Measurements from ENCODE around the gene SON. TPM values are rescaled to one million over a fixed set of nuclear protein-coding genes. Genes with fewer than 3 reads are reported as not detected.
A peak's percentile ranks its signal among the peaks of the same experiment; 100 is the strongest.
"Not testable (repeated sequence)": the region's sequence is repeated elsewhere in the genome, so short reads cannot be mapped to it uniquely, and the experiment has no call there.

Gene SON
- polyA plus RNA-seq, 4 donors: 307 to 371 (median 351) TPM

DNA sequence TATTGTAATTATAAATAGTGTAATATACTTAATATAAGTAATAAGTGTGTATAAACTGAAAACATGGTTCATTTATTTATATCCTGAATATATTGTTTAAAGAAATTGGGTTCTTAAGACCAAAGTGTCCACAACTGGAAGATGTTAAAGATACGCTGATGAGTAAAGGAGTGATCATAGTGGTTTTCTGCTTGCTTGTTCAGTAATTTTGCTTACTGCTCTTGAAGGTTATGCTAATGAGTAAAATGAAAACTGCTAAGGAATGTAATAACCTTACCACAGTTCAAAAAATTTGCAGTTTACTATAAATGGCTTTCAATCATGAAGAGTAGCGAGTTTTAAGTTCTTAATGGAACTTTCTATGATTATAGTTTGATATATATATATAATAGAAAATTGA is 23.7 kb downstream of the SON start:
- no peak for DNase-seq (ENCODE audit: low read depth in 4 of 4, low spot score in 3 of 4)

DNA sequence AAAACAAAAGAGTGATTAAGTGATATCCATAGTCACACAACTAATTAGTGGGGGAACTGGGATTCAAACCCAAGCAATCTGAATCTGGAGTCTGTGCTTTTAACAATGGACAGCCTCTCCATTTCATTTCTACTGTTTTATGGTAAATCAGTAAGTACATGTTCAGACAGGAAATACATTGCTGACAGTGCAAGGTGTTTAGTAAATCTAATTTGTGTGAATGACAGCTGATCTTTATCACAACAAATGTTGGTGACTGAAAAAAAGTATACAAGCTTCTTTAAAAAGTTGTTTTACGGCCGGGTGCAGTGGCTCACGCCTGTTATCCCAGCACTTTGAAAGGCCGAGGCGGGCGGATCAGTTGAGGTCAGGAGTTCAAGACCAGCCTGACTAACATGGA is 25.1 kb downstream of the SON start:
- DNase-seq (ENCODE audit: low read depth in 4 of 4, low spot score in 3 of 4): no peak

DNA sequence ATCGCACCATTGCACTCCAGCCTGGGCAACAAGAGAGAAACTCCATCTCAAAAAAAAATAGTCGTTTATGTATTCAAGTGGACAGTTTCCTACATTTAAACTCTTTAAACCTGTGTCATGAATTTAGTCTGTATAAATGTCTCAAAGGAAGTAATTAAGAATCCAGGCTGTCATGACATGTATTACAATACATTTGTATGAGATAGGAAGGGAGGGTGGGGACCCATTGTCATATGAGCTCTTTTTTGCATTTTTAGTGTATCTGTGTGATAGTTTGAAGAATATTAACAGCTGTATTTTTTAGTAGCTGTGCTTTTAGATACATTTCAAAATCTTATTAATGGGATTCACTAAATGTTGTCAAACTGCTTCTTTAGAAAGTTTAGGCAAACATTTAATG is 25.6 kb downstream of the SON start:
- DNase-seq (ENCODE audit: low read depth in 4 of 4, low spot score in 3 of 4): no peak

DNA sequence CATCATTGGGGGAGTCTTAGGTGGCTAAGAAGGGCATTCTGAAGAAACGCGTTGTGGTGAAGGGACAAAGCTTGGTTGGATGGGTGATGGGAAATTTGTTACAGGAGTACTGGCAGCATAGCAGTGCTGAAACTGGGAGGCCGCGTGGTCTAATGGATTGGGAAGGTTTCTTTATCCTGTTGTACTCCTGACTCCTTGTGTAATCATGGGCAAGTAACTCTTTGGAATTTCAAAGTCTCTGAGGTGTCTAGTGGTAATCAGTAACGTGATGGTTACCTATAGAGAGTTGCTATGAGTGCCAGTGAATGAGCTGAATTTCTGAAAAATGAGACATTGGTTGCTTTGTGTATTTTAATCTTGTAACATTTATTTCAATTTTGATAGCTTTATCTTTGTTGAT is 27.2 kb downstream of the SON start:
- no peak for DNase-seq (ENCODE audit: low read depth in 4 of 4, low spot score in 3 of 4)

DNA sequence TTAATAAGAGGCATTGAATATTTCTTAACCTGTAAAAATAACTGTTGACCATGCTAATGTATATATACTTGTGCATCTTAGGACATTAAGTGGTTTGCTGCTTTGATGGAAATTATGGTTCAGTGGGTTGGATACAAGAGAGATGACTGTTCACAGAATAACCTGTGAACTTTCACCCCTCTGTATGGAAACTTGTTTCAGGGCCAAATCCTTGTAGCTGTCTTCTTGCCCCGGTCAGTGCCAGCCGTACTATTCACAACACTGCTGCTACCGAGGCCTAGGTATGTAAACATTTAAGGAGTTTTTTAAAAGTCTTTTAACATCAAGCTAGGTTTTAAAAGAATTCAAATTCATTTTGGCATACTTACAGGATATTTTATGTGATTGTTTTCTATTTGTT is 29.5 kb downstream of the SON start:
- DNase-seq (ENCODE audit: low read depth in 4 of 4, low spot score in 3 of 4): no peak

DNA sequence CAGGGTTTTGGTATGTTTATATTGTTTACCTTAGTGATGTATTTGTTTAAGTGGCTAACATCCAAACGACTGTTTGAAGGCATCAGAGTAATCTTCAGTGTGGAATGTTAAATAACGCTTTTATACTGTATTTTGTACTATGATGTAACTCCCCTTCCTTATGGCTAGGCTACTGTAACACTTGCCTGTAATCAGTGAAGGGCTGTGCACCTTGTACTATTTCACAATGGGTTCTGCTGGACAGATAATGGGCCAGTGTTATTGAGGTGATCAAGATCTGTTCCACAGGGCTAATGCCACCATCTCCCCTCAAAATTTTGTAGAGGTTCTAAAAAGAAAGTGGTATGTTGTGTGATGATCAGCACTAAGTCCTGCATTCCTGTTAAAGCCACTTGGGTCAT is 33.9 kb downstream of the SON start:
- DNase-seq (ENCODE audit: low read depth in 4 of 4, low spot score in 3 of 4): not testable (repeated sequence)

DNA sequence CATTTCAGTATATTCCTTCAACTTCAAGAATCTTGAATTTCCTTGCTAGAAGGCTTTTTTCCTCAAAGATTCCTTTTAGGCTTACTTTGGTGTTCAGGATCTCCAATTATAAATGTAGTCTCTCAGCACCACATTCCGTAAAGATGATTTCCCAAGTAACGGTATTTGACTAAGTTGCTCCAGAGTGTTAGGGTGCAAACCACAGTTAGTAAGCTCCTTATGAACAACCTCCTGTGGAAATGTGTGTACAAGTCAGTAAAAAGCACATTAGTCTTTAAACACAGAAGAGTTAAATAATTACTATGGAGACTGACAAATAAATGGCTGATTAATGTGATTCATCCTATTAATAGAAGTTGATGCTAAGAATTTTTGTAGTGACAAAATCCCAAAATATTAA is 35.4 kb downstream of the SON start:
- DNase-seq (ENCODE audit: low read depth in 4 of 4, low spot score in 3 of 4): no peak

DNA sequence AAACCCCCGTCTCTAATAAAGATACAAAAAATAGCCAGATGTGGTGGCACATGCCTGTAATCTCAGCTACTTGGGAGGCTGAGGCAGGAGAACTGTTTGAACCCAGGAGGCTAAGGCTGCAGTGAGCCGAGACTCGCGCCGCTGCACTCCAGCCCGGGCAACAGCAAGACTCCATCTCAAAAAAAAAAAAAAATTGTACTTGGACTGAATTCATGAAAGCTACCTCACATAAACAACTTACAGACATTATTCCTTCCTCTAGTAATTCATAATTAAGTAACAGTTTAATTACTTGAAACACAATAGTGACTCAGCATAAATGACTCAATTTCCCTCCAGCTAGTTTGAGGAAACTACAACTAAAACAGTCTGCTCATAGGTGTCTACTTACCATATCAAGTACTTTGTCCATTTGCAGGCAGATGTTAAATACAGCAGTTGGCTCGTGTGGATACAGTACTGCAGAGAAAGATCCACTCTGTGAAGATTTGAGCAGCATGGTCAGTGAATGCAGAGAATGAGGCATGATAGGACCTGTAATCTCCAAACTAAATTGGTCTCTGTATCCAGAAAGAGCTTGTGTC is 36.2 kb downstream of the SON start:
- DNase-seq (ENCODE audit: low read depth in 4 of 4, low spot score in 3 of 4): no peak

DNA sequence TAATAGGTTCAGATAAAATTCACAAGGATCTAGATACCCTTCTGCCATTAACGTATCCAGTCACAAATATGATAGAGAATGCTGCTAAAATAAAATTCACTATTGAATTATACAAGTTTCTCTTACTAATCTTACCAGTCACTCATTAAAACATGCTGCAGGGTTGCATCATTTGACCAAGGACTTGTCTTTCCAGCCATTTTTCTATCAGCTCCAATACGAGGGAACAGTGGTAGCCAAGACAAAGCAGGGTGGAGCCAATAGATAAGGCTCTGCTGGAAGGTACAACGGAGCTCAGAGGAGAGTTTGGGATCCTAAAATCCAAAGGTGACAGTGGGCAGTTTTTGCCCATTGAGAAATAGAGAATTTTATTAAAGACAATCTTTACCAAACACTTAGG is 41.6 kb downstream of the SON start:
- no peak for DNase-seq (ENCODE audit: low read depth in 4 of 4, low spot score in 3 of 4)

DNA sequence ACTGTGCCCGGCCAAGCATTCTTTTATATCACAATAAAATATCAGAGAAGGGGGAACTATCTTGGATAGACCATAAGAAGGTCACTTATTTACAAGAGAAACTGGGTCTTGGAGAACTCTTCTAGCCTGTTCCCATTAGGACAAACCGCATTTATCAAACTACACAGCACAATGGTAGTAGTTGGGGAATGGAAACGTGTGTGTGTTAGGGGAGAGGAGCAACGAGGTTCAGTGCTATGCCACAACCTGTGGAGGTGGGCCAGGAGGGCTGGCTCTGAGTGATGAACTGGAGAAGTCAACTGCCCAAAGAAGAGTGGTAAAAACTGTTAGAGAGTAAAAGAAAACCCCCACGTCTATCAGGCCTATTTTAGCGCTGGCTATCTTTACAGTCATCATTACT is 44.1 kb downstream of the SON start:
- DNase-seq (ENCODE audit: low read depth in 4 of 4, low spot score in 3 of 4): no peak

DNA sequence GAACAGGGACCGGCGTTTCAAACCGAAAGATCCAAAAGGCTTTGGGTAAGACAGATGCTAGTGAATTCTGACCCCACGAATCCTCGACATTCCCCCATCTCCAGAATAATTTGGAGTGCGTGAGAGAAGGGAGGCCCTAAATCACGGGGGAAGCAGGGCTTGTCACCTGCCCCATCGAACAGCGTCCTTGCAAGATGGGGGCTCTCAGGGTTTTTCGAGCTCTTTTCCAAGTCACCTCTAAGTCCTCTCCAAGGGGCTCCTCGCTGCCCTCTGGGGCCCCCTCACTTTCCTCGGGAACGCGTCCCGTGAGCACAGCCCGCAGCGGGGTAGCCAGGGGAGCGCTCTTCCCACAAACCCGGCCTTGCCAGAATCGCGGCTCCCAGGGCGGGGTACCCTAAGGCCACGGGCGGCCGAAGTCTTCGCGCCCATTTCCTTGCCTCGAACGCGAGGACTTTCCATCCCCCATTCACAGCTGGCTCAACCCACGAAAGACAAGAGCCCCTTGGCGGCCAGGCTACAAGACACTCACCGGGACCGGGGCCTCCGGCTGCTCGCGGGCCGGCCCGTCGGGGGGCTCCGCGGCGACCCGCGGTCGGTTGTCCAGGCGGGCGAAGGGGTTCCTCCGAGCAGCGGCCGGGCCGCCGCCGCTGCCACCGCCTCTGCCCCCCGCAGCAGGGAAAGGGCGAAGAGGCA is 45.1 kb downstream of the SON start:
- peak in 2 of 4 donors; percentile 5 to 8 for DNase-seq (ENCODE audit: low read depth in 4 of 4, low spot score in 3 of 4)

DNA sequence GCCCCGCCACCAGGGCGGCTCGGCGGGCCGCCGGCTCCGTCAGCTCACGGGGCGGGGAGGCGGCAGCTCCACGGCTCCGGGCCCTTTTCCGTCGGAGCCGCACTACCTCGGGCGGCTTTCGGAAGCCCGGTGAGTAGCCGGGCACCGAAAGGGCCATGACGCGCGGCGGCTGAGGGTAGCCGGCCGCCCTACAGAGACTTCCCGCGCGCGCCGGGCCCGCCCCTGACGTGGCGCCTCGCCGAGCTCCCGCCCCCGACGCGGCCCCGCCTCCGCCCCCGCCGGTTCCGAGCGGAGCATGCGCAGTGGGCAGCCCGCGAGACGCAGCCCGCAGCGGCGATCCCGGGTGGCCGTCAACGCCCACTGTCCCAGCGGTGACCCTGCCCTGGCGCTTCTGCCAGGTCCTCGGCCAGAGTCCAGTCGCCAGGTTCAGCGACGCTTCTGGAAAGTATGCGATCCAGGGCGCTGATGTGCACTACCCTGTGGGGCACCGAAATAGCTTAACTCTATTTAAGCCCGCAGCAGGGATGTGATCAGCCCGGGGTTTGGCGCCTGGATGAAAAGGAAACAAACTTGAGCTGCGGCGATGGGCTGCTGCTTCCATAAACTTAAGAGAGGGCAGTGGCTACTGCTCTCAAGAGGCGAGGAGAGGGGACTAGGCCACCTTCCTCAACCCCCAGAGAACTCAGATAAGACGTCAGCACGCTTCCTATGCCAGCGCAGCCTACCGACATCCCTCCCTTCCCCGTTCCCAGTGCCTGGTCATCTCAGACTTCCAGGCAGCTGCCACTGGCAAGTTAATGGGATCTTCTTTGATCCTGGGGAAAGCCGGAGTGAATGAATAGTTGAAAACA is 45.9 kb downstream of the SON start, which contains the start of gene DONSON:
TSS of gene DONSON (minus strand) at position 200 of the 851 bp plus-strand sequence. CDS start at position 157, 43 bp downstream.
- peak; percentile 61 to 82 (median 80) for DNase-seq (ENCODE audit: low read depth in 4 of 4, low spot score in 3 of 4)

DNA sequence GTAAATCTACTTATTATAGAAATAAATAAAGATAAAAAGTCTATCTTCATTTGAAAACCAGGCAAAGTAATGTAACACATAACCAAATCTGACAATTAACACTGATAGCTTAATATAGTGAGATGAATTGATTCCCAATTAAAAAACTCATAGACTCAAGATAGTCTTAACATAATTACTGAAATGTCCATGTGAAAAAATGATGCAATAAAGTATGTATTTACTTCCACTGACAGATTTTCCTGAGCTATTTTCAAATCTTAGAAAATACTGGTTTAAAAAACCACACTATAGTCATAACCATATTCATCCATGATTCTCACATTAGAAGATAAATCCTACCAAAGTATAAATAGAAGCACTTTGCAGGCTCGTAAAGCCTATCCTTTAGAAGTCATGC is 55.2 kb downstream of the SON start:
- no peak for DNase-seq (ENCODE audit: low read depth in 4 of 4, low spot score in 3 of 4)

DNA sequence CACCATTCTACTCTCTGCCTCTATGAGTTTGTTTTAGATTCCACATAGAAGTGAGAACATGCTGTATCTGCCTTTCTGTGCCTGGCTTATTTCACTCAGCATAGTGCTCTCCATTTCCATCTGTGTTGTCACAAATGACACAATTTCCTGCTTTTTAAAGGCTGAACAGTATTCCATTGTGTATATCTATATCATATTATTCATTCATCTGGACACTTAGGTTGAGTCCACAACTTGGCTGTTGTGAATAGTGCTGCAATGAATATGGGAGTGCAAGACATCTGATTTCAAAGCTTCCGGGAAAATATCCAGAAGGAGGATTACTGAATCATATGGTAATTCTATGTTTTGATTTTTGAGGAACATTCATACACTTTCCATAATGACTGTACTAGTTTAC is 65.7 kb downstream of the SON start:
- DNase-seq (ENCODE audit: low read depth in 4 of 4, low spot score in 3 of 4): no peak

DNA sequence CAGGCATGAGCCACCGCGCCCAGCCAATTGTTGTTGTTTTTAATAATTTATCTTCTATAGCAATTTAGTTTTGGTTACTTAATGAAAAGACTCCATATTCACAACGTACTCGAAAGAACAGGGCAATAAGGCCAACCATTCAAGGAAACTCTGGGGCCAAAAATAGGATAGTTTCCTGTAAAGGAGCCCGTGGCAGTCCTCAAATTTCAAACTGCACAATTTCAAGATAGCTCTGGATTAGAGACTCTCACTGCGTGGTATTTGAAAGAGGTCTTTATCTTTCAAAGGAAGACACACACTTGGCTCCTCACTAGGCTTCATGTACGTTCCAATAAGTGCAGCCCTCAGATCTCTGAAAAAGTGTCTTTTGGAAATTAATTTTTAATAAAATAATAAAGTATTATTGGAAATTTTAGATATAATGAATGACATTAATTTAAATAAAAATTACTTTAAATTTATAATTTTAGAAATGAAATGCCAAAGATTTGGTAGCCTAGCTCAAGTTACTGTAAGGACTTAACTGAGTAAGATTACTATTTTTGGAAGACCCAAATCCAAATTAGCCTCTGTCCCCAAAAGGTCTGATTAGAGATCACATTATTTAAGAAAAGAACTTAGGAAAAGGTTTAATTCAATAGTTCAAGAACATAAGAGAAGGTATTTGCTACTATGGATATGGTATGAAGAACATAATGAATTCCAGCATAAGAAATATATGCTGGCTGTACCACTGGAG is 68.3 kb downstream of the SON start:
- DNase-seq (ENCODE audit: low read depth in 4 of 4, low spot score in 3 of 4): no peak

DNA sequence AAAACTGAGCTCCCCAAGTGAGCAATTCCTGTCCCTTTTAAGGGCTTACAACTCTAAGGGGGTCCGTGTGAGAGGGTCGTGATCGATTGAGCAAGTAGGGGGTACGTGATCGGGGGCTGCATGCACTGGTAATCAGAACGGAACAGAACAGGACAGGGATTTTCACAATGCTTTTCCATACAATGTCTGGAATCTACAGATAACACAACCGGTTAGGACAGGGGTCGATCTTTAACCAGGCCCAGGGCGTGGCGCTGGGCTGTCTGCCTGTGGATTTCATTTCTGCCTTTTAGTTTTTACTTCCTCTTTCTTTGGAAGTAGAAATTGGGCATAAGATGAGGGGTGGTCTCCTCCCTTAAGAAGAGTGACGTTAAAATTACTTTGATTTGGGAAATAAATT is 74.7 kb downstream of the SON start:
- DNase-seq (ENCODE audit: low read depth in 4 of 4, low spot score in 3 of 4): not testable (repeated sequence)

DNA sequence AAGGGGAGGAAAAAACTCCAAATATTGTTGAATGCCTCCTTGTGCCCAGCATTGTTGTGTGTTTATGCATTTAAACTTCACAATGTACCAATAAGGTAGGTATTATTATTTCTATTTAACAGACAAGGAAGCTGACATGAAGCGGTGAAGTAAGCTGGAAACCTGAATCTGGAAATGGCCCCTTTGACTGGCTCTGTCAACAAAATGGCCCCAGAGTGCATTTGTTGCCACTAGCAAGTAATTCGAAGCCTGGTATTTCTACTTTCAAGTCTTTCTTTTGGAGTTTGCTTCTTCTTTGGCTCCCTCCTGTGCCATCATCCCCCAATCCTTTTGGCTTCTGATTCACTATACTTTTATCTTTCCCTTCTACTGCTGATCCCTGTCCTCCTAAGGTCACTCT is 75.6 kb downstream of the SON start:
- DNase-seq (ENCODE audit: low read depth in 4 of 4, low spot score in 3 of 4): no peak

DNA sequence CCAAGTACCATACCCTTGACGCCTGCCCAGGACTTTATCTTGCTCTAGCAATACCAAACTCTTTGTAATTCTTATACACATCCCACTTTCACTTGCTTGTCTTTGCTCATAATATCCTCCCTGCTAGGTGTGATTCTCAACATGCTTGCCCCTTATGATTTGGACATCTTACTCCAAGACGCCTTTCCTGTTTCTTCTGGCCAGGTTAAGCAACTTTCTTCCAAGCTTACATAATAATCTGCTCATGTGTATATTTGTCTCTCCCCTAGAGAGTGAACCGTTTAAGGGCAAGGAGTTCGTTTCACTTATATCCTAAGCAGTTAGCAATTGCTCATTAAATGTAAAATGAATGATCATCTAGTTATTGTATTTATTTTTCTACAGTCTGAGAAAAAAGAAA is 76.9 kb downstream of the SON start:
- DNase-seq (ENCODE audit: low read depth in 4 of 4, low spot score in 3 of 4): no peak

DNA sequence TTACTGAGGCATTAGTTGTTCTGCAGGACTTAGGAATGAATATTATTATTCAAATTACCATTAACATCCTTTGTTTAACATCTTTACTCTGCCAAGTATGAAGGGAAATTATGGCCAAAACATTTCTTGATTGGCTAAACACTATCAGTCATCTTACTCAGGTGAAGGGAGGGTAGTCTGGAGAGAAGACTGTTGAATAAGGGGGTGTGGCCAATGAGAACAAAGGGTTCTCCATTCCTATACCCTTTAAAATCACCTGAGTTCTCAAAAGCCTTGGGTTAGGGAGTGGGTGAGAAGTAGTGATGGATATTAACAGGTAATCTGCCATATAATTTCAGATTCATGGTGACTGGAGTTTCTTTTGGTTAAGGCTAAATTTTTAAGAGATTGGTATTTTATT is 79.4 kb downstream of the SON start:
- DNase-seq (ENCODE audit: low read depth in 4 of 4, low spot score in 3 of 4): no peak

DNA sequence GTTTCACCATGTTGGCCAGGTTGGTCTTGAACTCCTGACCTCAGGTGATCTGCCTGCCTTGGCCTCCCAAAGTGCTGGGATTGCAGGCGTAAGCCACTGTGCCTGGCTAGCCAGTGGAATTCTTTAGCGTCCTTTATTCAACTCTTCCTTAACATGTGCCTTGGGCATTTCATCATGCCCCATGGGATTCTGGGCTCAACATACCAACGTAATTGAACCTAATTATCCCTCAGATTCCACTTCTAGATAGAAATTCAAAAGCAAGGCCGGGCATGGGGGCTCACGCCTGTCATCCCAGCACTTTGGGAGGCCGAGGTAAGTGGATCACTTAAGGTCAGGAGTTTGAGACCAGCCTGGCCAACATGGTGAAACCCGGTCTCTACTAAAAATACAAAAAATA is 83.3 kb downstream of the SON start:
- DNase-seq (ENCODE audit: low read depth in 4 of 4, low spot score in 3 of 4): not testable (repeated sequence)

All from left renal pelvis (tissue), 4 donors.